Ovary (tissue), 3 donors: ENCODE data around the gene LPO.

Experiments
- CTCF ChIP-seq, 3 donors: fragments of 450-650 bp in 2 of 3; fragments of 200-600 bp in 1 of 3; IDR thresholded peaks; one replicate each; pipeline versions ENCODE4 v1.5.1 to v1.8.0; 2016 to 2022; ENCODE audit warnings: antibody characterized with exemption in 3 of 3, mild to moderate bottlenecking in 1 of 3
- POLR2A ChIP-seq: fragments of 450-650 bp; IDR thresholded peaks from one replicate; pipeline ENCODE4 v1.6.1; 2017; ENCODE audit warnings: antibody characterized with exemption, mild to moderate bottlenecking, moderate library complexity
- donor health status: DM: no; HTN: no; CAD: no.

- no peak for TF ChIP-seq CTCF (IDR thresholded peaks at IDR 0.05)
- no peak for TF ChIP-seq POLR2A
Observed at GRCh38 chr17:58217766-58218165, 20.6 kb upstream of the LPO start.
